ENCODE measurements around the gene KLRG1.

The KLRG1 gene

DNA sequence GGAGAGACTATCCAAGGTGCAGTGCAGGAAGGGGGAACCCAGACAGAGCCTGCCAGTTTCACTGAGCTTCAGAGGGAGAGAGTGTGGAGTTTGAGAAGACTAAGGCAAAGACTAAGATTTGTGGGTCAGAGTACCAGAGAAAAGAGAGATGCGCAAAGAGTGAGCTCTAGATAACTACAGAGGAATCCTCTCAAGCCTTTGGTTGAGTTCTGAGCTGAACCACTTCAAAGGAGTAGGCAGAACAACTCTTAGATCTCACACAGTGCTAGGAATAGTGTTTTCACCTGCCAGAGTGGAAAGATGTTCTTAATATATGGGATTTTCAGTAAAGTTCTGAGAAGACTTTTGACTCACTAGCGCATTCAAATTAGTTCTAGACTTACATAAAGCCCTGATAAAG lies 29.2 kb upstream of the KLRG1 start:
- Histone ChIP-seq H3K27ac (ENCODE audit: low read depth, low read length) (no peak overlapping the region), H3K9ac (ENCODE audit: low read length) (no peak overlapping the region), H3K9me3 (ENCODE audit: insufficient read depth, low read length) (no peaks in the 10 kb centered on the region), H3K4me3 (ENCODE audit: insufficient read depth, low read length, poor library complexity, severe bottlenecking) (no peak overlapping the region), H4K20me1 (ENCODE audit: low read depth, low read length) (no peaks in the 10 kb centered on the region), H3K4me2 (ENCODE audit: low read depth, low read length, poor library complexity, severe bottlenecking) (no peak overlapping the region), H3K79me2 (ENCODE audit: insufficient read depth, low read length) (no peaks in the 10 kb centered on the region), H3K9me2 (replicated peaks; ENCODE audit: insufficient read depth, low read length) (no peaks in the 10 kb centered on the region), H3F3A (ENCODE audit: insufficient read depth) (no peaks in the 10 kb centered on the region), H3K27me3 (ENCODE audit: low read length) (no peaks in the 10 kb centered on the region), H2AFZ (ENCODE audit: low read depth, low read length, severe bottlenecking) (no peak overlapping the region), H3K36me3 (ENCODE audit: low read length) (no peaks in the 10 kb centered on the region)
- TF ChIP-seq EZH2phosphoT487 (conservative IDR thresholded peaks at IDR 0.05; ENCODE audit: low read length) = no peak
- TF ChIP-seq, protein P1, sequence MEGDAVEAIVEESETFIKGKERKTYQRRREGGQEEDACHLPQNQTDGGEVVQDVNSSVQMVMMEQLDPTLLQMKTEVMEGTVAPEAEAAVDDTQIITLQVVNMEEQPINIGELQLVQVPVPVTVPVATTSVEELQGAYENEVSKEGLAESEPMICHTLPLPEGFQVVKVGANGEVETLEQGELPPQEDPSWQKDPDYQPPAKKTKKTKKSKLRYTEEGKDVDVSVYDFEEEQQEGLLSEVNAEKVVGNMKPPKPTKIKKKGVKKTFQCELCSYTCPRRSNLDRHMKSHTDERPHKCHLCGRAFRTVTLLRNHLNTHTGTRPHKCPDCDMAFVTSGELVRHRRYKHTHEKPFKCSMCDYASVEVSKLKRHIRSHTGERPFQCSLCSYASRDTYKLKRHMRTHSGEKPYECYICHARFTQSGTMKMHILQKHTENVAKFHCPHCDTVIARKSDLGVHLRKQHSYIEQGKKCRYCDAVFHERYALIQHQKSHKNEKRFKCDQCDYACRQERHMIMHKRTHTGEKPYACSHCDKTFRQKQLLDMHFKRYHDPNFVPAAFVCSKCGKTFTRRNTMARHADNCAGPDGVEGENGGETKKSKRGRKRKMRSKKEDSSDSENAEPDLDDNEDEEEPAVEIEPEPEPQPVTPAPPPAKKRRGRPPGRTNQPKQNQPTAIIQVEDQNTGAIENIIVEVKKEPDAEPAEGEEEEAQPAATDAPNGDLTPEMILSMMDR (IDR thresholded peaks at IDR 0.05; ENCODE audit: insufficient read depth, low read length, poor library complexity, severe bottlenecking) = no peak

- Histone ChIP-seq H2AFZ (ENCODE audit: low read depth, low read length, severe bottlenecking) (no peak overlapping the region), H3K27me3 (ENCODE audit: low read length) (no peaks in the 10 kb centered on the region), H3K9me2 (replicated peaks; ENCODE audit: insufficient read depth, low read length) (no peaks in the 10 kb centered on the region), H3K9ac (ENCODE audit: low read length) (no peak overlapping the region), H3F3A (ENCODE audit: insufficient read depth) (no peaks in the 10 kb centered on the region), H3K27ac (ENCODE audit: low read depth, low read length) (no peak overlapping the region), H3K4me2 (ENCODE audit: low read depth, low read length, poor library complexity, severe bottlenecking) (no peak overlapping the region), H3K36me3 (ENCODE audit: low read length) (no peaks in the 10 kb centered on the region), H4K20me1 (ENCODE audit: low read depth, low read length) (no peaks in the 10 kb centered on the region), H3K4me3 (ENCODE audit: insufficient read depth, low read length, poor library complexity, severe bottlenecking) (no peak overlapping the region), H3K79me2 (ENCODE audit: insufficient read depth, low read length) (no peaks in the 10 kb centered on the region), H3K9me3 (ENCODE audit: insufficient read depth, low read length) (no peaks in the 10 kb centered on the region)
- TF ChIP-seq EZH2phosphoT487 (conservative IDR thresholded peaks at IDR 0.05; ENCODE audit: low read length) = no peak
- TF ChIP-seq, protein P1 (IDR thresholded peaks at IDR 0.05; ENCODE audit: insufficient read depth, low read length, poor library complexity, severe bottlenecking) = no peak
Observed at GRCh38 chr12:8968761-8969160, 20.6 kb upstream of the KLRG1 start.

DNA sequence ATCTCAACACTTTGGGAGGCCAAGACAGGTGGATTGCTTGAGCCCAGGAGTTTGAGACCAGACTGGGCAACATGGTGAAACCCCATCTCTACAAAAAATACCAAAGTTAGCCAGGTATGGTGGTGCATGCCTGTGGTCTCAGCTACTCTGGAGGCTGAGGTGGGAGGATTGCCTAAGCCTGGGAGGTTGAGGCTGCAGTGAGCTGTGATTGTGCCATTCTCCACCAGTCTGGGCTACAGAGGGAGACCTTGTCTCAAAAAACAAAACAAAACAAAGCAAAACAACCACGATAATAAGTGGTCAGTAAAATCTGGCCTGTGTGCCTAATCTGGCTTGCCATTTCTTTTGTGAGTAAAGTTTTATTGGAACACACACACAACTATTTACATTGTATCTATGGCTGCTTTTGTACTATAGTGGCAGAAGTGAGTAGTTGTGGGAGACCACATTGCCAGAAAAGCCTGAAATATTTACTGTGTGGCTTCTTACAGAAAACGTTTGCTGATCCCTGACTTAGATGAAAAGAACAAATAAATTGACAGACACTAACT lies 19.4 kb upstream of the KLRG1 start:
- Histone ChIP-seq H3K27ac (ENCODE audit: low read depth, low read length) (no peak overlapping the region), H3K9me2 (replicated peaks; ENCODE audit: insufficient read depth, low read length) (no peaks in the 10 kb centered on the region), H3K27me3 (ENCODE audit: low read length) (no peaks in the 10 kb centered on the region), H3F3A (ENCODE audit: insufficient read depth) (no peaks in the 10 kb centered on the region), H3K9me3 (ENCODE audit: insufficient read depth, low read length) (no peaks in the 10 kb centered on the region), H3K36me3 (ENCODE audit: low read length) (no peaks in the 10 kb centered on the region), H3K79me2 (ENCODE audit: insufficient read depth, low read length) (no peaks in the 10 kb centered on the region), H4K20me1 (ENCODE audit: low read depth, low read length) (no peaks in the 10 kb centered on the region), H3K4me3 (ENCODE audit: insufficient read depth, low read length, poor library complexity, severe bottlenecking) (no peak overlapping the region), H3K9ac (ENCODE audit: low read length) (no peak overlapping the region), H3K4me2 (ENCODE audit: low read depth, low read length, poor library complexity, severe bottlenecking) (no peak overlapping the region), H2AFZ (ENCODE audit: low read depth, low read length, severe bottlenecking) (no peak overlapping the region)
- no peak for TF ChIP-seq EZH2phosphoT487 (conservative IDR thresholded peaks at IDR 0.05; ENCODE audit: low read length)
- TF ChIP-seq, protein P1 (IDR thresholded peaks at IDR 0.05; ENCODE audit: insufficient read depth, low read length, poor library complexity, severe bottlenecking) = no peak
